ENCODE results near the gene ST7.

The ST7 gene

DNA sequence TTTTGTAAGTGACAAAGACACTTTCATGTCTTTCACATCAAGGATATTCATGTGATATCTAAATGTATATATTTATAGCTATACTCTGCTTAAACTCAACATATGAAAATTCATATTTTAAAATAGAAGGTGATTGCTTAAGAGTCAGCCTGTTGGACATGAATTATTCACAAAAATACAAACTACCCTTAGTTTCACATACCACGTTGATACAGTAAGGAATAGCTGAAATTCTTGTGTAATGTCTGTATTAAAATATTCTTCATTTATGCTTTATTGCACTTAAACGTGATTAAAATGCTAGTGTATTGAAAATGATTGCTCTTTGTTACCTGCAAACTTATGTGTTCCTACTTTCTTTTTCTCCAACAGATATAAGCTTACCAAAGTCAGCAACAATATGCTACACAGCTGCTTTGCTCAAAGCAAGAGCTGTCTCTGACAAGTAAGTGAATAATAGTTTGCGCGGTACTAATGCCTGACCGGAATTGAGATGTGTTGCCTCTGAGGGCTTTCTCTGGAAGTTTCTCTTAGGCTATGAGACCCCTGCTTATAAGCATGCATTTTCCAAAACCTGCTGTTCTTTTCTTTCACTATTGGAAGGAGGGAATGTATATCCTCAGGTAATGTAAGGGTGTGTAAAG lies 235.8 kb downstream of the ST7 start:
- H3K4me3 ChIP-seq (ENCODE audit: low read length), result no peak overlapping the region
- DNase-seq (ENCODE audit: low read depth), result no peak
- TF ChIP-seq CTCF (IDR thresholded peaks at IDR 0.05; ENCODE audit: insufficient read depth, low read depth, low read length, missing control alignments), result no peak

DNA sequence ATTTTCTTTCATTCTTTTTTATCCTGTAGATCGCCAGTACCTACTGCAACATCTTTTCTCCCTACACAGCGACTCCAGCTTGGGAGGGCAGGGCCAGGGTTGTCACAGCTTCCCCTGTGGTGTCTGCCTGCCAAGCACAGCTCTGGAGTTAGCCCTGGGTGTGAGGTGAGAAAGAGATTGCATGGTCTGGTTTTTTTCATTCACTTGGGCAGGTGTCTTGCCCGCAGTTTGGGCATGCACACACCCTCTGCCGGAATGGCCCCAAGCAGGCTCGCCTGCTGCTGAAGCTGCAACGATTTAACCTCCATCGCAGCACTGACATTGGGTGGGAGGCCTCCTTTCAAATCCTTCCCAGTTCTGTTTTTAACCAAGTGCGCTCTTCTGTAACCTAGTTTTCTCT lies 236.8 kb downstream of the ST7 start:
- no peak overlapping the region for H3K4me3 ChIP-seq (ENCODE audit: low read length)
- no peak for DNase-seq (ENCODE audit: low read depth)
- TF ChIP-seq CTCF (IDR thresholded peaks at IDR 0.05; ENCODE audit: insufficient read depth, low read depth, low read length, missing control alignments), result no peak

DNA sequence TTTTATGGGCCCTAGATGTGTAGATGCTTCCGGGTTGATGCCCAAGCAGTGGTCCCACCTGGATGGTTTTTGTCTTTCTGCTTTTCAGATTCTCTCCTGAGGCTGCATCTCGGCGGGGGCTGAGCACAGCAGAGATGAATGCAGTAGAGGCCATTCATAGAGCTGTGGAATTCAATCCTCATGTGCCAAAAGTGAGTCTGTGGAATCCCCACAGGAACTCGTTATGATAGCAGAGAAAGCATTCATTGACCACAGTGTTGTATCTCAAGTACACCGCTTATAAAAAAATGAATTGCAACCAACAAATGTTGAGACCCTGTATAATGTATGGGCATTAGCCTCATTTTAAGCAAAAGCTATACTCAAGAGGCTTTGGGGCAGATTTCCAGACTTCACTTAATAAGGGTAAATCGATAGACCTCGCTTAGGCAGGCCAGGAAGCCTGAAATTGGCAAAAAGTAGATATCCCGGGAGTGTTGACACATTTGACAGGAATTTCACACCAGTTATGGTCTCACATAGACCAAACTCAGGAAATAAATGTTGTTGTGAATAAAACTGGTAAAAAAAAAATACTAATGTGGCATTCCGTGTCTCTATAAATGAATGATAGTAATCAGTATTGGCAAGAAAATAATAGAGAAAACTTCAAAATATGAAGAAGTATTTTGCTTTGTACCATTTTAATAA lies 237.6 kb downstream of the ST7 start:
- no peak overlapping the region for H3K4me3 ChIP-seq (ENCODE audit: low read length)
- DNase-seq (ENCODE audit: low read depth), result no peak
- TF ChIP-seq CTCF (IDR thresholded peaks at IDR 0.05; ENCODE audit: insufficient read depth, low read depth, low read length, missing control alignments), result no peak

DNA sequence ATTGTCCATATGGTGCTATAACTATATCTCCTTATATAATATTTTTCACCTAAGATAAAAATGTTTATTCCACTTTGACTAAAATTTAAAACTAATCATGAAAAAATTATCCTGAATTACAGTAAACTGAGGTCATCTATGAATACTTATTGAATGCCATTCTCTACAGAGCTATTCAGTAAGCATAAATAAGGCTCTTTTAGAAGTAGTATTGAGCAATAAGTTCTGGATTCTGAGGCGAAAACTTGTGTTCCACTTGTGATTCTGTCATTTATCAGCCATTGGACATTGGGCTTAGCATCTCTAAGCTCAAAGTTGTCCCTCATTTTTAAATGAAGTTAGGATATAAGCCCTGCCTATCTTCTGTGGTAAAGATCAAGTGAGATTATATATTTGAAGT lies 238.8 kb downstream of the ST7 start:
- TF ChIP-seq CTCF (IDR thresholded peaks at IDR 0.05; ENCODE audit: insufficient read depth, low read depth, low read length, missing control alignments), result no peak
- H3K4me3 ChIP-seq (ENCODE audit: low read length), result no peak overlapping the region
- DNase-seq (ENCODE audit: low read depth), result no peak

DNA sequence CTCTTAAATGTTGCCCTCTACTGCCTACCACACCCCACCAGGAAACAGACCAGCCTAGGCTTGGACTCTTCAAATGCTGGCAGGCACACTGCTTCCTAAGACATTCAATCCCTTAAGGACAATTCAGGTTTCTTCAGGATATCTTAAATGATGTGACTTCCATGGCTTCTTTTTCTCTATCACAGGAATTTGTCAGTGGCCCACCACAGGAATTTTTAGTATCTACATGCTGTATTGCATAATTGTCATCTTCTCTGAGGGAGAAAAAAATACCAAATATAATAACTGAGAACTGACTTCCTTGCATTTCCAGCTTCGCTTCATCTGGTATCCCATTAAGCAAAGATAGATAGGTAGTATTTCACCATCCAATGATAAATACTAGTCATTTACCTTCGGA lies 240.3 kb downstream of the ST7 start:
- DNase-seq (ENCODE audit: low read depth), result no peak
- no peak overlapping the region for H3K4me3 ChIP-seq (ENCODE audit: low read length)
- TF ChIP-seq CTCF (IDR thresholded peaks at IDR 0.05; ENCODE audit: insufficient read depth, low read depth, low read length, missing control alignments), result no peak

GRCh38 chr7:117194445-117194844 lies 241.1 kb downstream of the ST7 start:
- TF ChIP-seq CTCF (IDR thresholded peaks at IDR 0.05; ENCODE audit: insufficient read depth, low read depth, low read length, missing control alignments), result no peak
- no peak for DNase-seq (ENCODE audit: low read depth)
- no peak overlapping the region for H3K4me3 ChIP-seq (ENCODE audit: low read length)

Data from epithelial cell of esophagus (primary cell).